Neural cell (in vitro differentiated cells): ENCODE data around the gene ZIC4.

Source experiments
- EP300 ChIP-seq: fragments of 450-650 bp; conservative IDR thresholded peaks from 2 replicates; pipeline ENCODE4 v1.6.1; 2014; ENCODE audit warnings: antibody characterized with exemption, mild to moderate bottlenecking, moderate library complexity; ENCODE audit not compliant: poor library complexity, severe bottlenecking
- POLR2AphosphoS5 ChIP-seq: IDR thresholded peaks from 2 replicates; pipeline ENCODE4 v1.6.1; 2012
- TAF1 ChIP-seq: IDR thresholded peaks from 2 replicates; pipeline ENCODE4 v1.6.1; 2012; ENCODE audit warnings: low read depth
- TF ChIP-seq, protein P1 (sequence below): fragments of 450-650 bp; IDR thresholded peaks from 2 replicates; pipeline ENCODE4 v1.5.1; 2014; ENCODE audit warnings: antibody characterized with exemption, mild to moderate bottlenecking, moderate library complexity; ENCODE audit not compliant: poor library complexity, severe bottlenecking
- TF ChIP-seq, protein P2 (sequence below): IDR thresholded peaks from 2 replicates; pipeline ENCODE4 v1.6.1; 2012; ENCODE audit warnings: borderline replicate concordance

- no peak for TF ChIP-seq EP300
- TF ChIP-seq, protein P1, sequence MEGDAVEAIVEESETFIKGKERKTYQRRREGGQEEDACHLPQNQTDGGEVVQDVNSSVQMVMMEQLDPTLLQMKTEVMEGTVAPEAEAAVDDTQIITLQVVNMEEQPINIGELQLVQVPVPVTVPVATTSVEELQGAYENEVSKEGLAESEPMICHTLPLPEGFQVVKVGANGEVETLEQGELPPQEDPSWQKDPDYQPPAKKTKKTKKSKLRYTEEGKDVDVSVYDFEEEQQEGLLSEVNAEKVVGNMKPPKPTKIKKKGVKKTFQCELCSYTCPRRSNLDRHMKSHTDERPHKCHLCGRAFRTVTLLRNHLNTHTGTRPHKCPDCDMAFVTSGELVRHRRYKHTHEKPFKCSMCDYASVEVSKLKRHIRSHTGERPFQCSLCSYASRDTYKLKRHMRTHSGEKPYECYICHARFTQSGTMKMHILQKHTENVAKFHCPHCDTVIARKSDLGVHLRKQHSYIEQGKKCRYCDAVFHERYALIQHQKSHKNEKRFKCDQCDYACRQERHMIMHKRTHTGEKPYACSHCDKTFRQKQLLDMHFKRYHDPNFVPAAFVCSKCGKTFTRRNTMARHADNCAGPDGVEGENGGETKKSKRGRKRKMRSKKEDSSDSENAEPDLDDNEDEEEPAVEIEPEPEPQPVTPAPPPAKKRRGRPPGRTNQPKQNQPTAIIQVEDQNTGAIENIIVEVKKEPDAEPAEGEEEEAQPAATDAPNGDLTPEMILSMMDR: no peak
- no peak for TF ChIP-seq POLR2AphosphoS5
- TF ChIP-seq TAF1: no peak
- TF ChIP-seq, protein P2, sequence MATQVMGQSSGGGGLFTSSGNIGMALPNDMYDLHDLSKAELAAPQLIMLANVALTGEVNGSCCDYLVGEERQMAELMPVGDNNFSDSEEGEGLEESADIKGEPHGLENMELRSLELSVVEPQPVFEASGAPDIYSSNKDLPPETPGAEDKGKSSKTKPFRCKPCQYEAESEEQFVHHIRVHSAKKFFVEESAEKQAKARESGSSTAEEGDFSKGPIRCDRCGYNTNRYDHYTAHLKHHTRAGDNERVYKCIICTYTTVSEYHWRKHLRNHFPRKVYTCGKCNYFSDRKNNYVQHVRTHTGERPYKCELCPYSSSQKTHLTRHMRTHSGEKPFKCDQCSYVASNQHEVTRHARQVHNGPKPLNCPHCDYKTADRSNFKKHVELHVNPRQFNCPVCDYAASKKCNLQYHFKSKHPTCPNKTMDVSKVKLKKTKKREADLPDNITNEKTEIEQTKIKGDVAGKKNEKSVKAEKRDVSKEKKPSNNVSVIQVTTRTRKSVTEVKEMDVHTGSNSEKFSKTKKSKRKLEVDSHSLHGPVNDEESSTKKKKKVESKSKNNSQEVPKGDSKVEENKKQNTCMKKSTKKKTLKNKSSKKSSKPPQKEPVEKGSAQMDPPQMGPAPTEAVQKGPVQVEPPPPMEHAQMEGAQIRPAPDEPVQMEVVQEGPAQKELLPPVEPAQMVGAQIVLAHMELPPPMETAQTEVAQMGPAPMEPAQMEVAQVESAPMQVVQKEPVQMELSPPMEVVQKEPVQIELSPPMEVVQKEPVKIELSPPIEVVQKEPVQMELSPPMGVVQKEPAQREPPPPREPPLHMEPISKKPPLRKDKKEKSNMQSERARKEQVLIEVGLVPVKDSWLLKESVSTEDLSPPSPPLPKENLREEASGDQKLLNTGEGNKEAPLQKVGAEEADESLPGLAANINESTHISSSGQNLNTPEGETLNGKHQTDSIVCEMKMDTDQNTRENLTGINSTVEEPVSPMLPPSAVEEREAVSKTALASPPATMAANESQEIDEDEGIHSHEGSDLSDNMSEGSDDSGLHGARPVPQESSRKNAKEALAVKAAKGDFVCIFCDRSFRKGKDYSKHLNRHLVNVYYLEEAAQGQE: no peak
Measured at GRCh38 chr3:147354623-147355022, 51.7 kb downstream of the ZIC4 start.
